Heart right ventricle (tissue), 16 donors: ENCODE measurements around the gene HGFAC. TPM values are rescaled to one million over a fixed set of nuclear protein-coding genes. Genes with fewer than 3 reads are reported as not detected.
A peak's percentile ranks its signal among the peaks of the same experiment; 100 is the strongest.

Experiments used
- ATAC-seq, 8 donors: fragments of 200-7000 bp; cut with Tn5 transposase; one replicate each; pipeline ENCODE4 v1.9.1; 2020; ENCODE audit warnings: mild to moderate bottlenecking in 8 of 8, moderate library complexity in 8 of 8, moderate number of reproducible peaks in 1 of 8
- DNase-seq, 2 donors: peaks; one replicate each; pipeline ENCODE4 v3.0.0-alpha.2; 2020
- H3K27ac ChIP-seq, 10 donors: fragments of 200-600 bp; sonication (generic) in 2 of 10; one replicate each; pipeline versions ENCODE4 v1.5.0 to v1.8.0; 2020 to 2022; ENCODE audit warnings: mild to moderate bottlenecking in 3 of 10
- H3K27me3 ChIP-seq, 7 donors: fragments of 200-600 bp; one replicate each; pipeline ENCODE4 v1.8.0; 2021 to 2022; ENCODE audit warnings: mild to moderate bottlenecking in 2 of 7
- H3K36me3 ChIP-seq, 9 donors: fragments of 200-600 bp; sonication (generic) in 1 of 9; one replicate each; pipeline versions ENCODE4 v1.5.0 to v1.8.0; 2020 to 2022; ENCODE audit warnings: mild to moderate bottlenecking in 2 of 9
- H3K4me1 ChIP-seq, 9 donors: fragments of 200-600 bp; sonication (generic) in 1 of 9; one replicate each; pipeline versions ENCODE4 v1.5.0 to v1.8.0; 2020 to 2022; ENCODE audit warnings: mild to moderate bottlenecking in 4 of 9
- H3K4me3 ChIP-seq, 10 donors: fragments of 200-600 bp; sonication (generic) in 2 of 10; one replicate each; pipeline versions ENCODE4 v1.5.0 to v1.8.0; 2020 to 2022; ENCODE audit warnings: mild to moderate bottlenecking in 7 of 10, moderate library complexity in 2 of 10
- H3K9me3 ChIP-seq, 11 donors: fragments of 200-600 bp in 10 of 11; sonication (generic) in 2 of 11; one replicate each; pipeline versions ENCODE4 v1.5.0 to v1.8.0; 2013 to 2022; ENCODE audit warnings: mild to moderate bottlenecking in 2 of 11, control low read depth in 1 of 11, moderate library complexity in 1 of 11
- WGBS, 2 donors: extraction: QIAGEN DNeasy Blood & Tissue Kit; methylation state at CpG; one replicate each; pipeline ENCODE4 v1.1.7; 2013; ENCODE audit warnings: inconsistent platforms in 1 of 2; 5-methylcytosine and 5-hydroxymethylcytosine counted together
- intact Hi-C, 10 donors: fragments of 100-400 bp; cut with DNase I; formaldehyde crosslinking; loops; one replicate each; pipeline versions ENCODE4 v1.11.1 to v1.14.2; 2022
- polyA plus RNA-seq, 2 donors: library from polyadenylated mRNA; stranded (reverse); fragments of 200-250 nt; gene quantifications; one replicate each; pipeline ENCODE4 v1.2.3, GENCODE V29; 2013
- total RNA-seq, 10 donors: library from RNA; stranded (reverse); fragmentation: NEBNext Ultra II Directional in 3 of 10; extraction: Animal tissue kit (Norgen Biotek cat#: 25700) in 3 of 10; gene quantifications; one replicate each; pipeline versions ENCODE4 v1.2.1 to v1.2.4, GENCODE V29; 2021 to 2023
- TF ChIP-seq, protein P1 (sequence below), 9 donors: fragments of 200-600 bp; sonication (generic) in 2 of 9; IDR thresholded peaks; one replicate each; pipeline versions ENCODE4 v1.5.0 to v1.8.0; 2021 to 2022; ENCODE audit warnings: antibody characterized with exemption in 9 of 9, mild to moderate bottlenecking in 5 of 9, moderate library complexity in 1 of 9
- donor health status: Arrhythmogenic right ventricular cardiomyopathy.
- donor health status: ischemic (EF 13 %, LVEDD 7.1; RV severe dilation, severe dysfunction).
- donor health status: healthy with polysubstance abuse.
- donor health status: DM: no; HTN: yes; CAD: no.
- donor health status: DM: no; HTN: no; CAD: no.
- donor health status: ischemic (EF 25% LVEDD 6.9; RV normal size, moderate dysfunction).
- donor health status: ischemic (EF 25% LVEDD 5.7; RV mildly dilated, moderate dysfunction).
- donor health status: healthy.
- donor health status: DM: yes; HTN: yes; CAD: no.
- donor health status: Ischemic cardiomyopathy.
- donor health status: ischemic (EF 35%, LVEDD 5.7; RV mildly dilated, moderate dysfunction).
- donor health status: nonischemic (EF 11% LVEDD 7.7; RV severe dilation, severe dysfunction).
- donor health status: DM: yes; HTN: yes; CAD: no.
- donor health status: PGD.
- donor health status: ischemic (EF 29% LVEDD 5.4; RV normal size, mild dysfunction).
- donor health status: nonischemic (EF 23%, LVEDD 6.1; RV moderate dilation, normal function).

The HGFAC gene
- total and polyA plus RNA-seq, 12 donors = 0.15 to 1.1 (median 0.45) TPM; not detected in 4

GRCh38 chr4:3447431-3448395 lies 5.9 kb downstream of the HGFAC start:
- ATAC-seq = no peak
- H3K4me3 ChIP-seq = no peak overlapping the region
- intact Hi-C loops = loop anchor here in 7 of 10 donors (5.0 to 10.0 kb wide), 3 partner anchors 250 to 343 kb away; no protein-coding TSS in a partner anchor
- H3K9me3 ChIP-seq = no peaks in the 10 kb centered on the region
- H3K4me1 ChIP-seq = peaks cover 0 to 5% (median 0%) of the 10 kb centered on the region in 9 donors
- H3K27ac ChIP-seq = no peak overlapping the region
- H3K36me3 ChIP-seq = no peaks in the 10 kb centered on the region
- no peaks in the 10 kb centered on the region for H3K27me3 ChIP-seq
- TF ChIP-seq, protein P1, sequence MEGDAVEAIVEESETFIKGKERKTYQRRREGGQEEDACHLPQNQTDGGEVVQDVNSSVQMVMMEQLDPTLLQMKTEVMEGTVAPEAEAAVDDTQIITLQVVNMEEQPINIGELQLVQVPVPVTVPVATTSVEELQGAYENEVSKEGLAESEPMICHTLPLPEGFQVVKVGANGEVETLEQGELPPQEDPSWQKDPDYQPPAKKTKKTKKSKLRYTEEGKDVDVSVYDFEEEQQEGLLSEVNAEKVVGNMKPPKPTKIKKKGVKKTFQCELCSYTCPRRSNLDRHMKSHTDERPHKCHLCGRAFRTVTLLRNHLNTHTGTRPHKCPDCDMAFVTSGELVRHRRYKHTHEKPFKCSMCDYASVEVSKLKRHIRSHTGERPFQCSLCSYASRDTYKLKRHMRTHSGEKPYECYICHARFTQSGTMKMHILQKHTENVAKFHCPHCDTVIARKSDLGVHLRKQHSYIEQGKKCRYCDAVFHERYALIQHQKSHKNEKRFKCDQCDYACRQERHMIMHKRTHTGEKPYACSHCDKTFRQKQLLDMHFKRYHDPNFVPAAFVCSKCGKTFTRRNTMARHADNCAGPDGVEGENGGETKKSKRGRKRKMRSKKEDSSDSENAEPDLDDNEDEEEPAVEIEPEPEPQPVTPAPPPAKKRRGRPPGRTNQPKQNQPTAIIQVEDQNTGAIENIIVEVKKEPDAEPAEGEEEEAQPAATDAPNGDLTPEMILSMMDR (IDR thresholded peaks at IDR 0.05) = no peak
- 89 to 94% methylated on average over 53 of the region's 53 CpGs for WGBS, 2 donors
- peak in 1 of 2 donors; percentile 7 for DNase-seq

GRCh38 chr4:3449047-3449573 lies 7.3 kb downstream of the HGFAC start:
- Histone ChIP-seq H3K4me3 (no peak overlapping the region), H3K27ac (no peak overlapping the region), H3K27me3 (no peaks in the 10 kb centered on the region), H3K4me1 (no peaks in the 10 kb centered on the region), H3K36me3 (no peaks in the 10 kb centered on the region), H3K9me3 (peaks cover 0 to 4% (median 0%) of the 10 kb centered on the region in 11 donors)
- intact Hi-C loops = loop anchor here in 7 of 10 donors (5.0 to 10.0 kb wide), 3 partner anchors 252 to 344 kb away; no protein-coding TSS in a partner anchor
- ATAC-seq (peak in 1 of 8 donors; percentile 14), DNase-seq (peak in 1 of 2 donors; percentile 10)
- TF ChIP-seq, protein P1 (IDR thresholded peaks at IDR 0.05) = no peak
- WGBS, 2 donors = 92 to 93% methylated on average over 21 of the region's 21 CpGs

DNA sequence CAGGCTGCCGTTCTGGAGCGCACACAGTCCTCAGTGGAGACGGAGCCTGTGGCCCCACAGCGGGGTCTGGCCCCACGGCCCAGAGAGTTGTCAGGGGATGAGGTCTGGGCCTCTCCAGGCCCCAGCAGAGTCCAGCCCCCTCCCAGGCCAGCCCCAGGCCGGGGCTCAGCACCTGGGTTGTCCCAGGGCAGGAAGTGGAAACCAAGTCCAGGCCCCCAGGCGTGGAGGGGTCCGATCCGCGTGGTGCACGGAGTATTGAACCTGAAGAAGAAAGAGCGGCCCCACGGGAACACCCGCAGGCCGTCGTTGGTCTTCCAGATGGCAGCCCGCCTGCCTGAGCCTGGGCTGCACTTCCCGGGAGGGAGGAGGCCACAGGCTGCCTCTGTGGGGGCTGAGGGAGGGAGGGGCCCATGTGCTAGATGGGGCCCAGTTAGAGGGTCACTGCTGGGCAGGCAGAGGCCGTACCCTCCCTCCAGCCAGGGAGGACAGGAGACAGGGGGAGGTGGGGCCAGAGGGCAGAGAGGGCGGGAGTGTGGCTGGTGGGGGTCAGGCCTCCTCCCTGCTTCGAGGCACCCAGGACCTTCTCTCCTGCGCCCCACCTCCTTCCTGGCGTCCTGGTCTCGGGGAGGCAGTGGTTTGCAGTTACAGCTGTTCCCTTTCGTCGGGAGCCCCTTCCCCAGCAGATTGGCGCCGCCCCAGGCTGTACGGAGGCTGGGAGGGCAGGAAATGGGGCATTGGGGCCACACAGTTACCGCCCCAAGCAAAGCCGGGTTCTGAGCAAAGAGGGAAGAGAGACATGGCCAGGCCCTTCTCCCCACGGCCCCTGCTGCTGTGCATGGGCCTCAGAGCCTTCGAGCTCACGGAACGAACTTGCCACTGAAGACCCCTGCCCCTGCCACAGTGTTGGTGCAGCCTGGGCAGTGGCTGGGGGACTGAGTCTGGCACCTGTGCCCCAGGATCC lies 8.1 kb downstream of the HGFAC start:
- Histone ChIP-seq H3K27me3 (no peaks in the 10 kb centered on the region), H3K4me3 (no peak overlapping the region), H3K9me3 (peaks cover 0 to 12% (median 0%) of the 10 kb centered on the region in 11 donors), H3K4me1 (no peaks in the 10 kb centered on the region), H3K36me3 (no peaks in the 10 kb centered on the region), H3K27ac (no peak overlapping the region)
- TF ChIP-seq, protein P1 (IDR thresholded peaks at IDR 0.05) = no peak
- intact Hi-C loops = loop anchor here in 7 of 10 donors (5.0 to 10.0 kb wide), 3 partner anchors 253 to 345 kb away; no protein-coding TSS in a partner anchor
- WGBS, 2 donors = 78 to 82% methylated on average over 35 of the region's 35 CpGs
- no peak for ATAC-seq
- no peak for DNase-seq
